Loucy (cell line): ENCODE results near the gene CLDN6.

Source experiments
- H2AFZ ChIP-seq: fragments of 200-600 bp; sonication (generic); 2 replicates; pipeline ENCODE4 v1.6.0; 2016; ENCODE audit warnings: antibody characterized with exemption, mild to moderate bottlenecking, low read length, moderate library complexity
- H3F3A ChIP-seq: fragments of 200-600 bp; 2 replicates; pipeline ENCODE4 v1.6.0; 2016; ENCODE audit warnings: antibody characterized with exemption, low read depth, mild to moderate bottlenecking
- H3K27me3 ChIP-seq: fragments of 200-600 bp; sonication (generic); 2 replicates; pipeline ENCODE4 v1.6.1; 2014; ENCODE audit warnings: low read length, mild to moderate bottlenecking; ENCODE audit not compliant: insufficient read depth, poor library complexity, severe bottlenecking
- H3K36me3 ChIP-seq: fragments of 200-600 bp; sonication (generic); 2 replicates; pipeline ENCODE4 v1.6.1; 2016; ENCODE audit warnings: low read length; ENCODE audit not compliant: insufficient read depth
- H3K4me1 ChIP-seq: fragments of 200-600 bp; sonication (generic); 2 replicates; pipeline ENCODE4 v1.5.1; 2014; ENCODE audit warnings: low read length, mild to moderate bottlenecking; ENCODE audit not compliant: insufficient read depth, poor library complexity, severe bottlenecking
- H3K4me2 ChIP-seq: fragments of 200-600 bp; sonication (generic); 2 replicates; pipeline ENCODE4 v1.6.0; 2014; ENCODE audit warnings: antibody characterized with exemption, low read length, low read depth, mild to moderate bottlenecking; ENCODE audit not compliant: poor library complexity, severe bottlenecking
- H3K4me3 ChIP-seq: fragments of 200-600 bp; sonication (generic); 2 replicates; pipeline ENCODE4 v1.5.1; 2014; ENCODE audit warnings: low read length, mild to moderate bottlenecking, mixed read lengths; ENCODE audit not compliant: poor library complexity, severe bottlenecking
- H3K79me2 ChIP-seq: fragments of 200-600 bp; sonication (generic); 2 replicates; pipeline ENCODE4 v1.6.1; 2014; ENCODE audit warnings: low read length; ENCODE audit not compliant: insufficient read depth
- H3K9ac ChIP-seq: fragments of 200-600 bp; sonication (generic); 2 replicates; pipeline ENCODE4 v1.6.0; 2014; ENCODE audit warnings: mild to moderate bottlenecking, low read depth, low read length, moderate library complexity; ENCODE audit not compliant: poor library complexity, severe bottlenecking
- H3K9me2 ChIP-seq: fragments of 200-600 bp; sonication (generic); replicated peaks from 2 replicates; pipeline ENCODE4 v1.6.1; 2016; ENCODE audit warnings: low read depth, low read length, mixed read lengths
- H3K9me3 ChIP-seq: fragments of 200-600 bp; sonication (generic); 2 replicates; pipeline ENCODE4 v1.6.1; 2014; ENCODE audit warnings: mild to moderate bottlenecking, antibody characterized with exemption, low read length, low read depth; ENCODE audit not compliant: insufficient read depth
- H4K20me1 ChIP-seq: fragments of 200-600 bp; sonication (generic); 2 replicates; pipeline ENCODE4 v1.6.0; 2014; ENCODE audit warnings: antibody characterized with exemption, low read length, mild to moderate bottlenecking; ENCODE audit not compliant: insufficient read depth, poor library complexity, severe bottlenecking
- CTCF ChIP-seq: fragments of 200-600 bp; sonication (generic); conservative IDR thresholded peaks from 2 replicates; pipeline ENCODE4 v1.5.1; 2014; ENCODE audit warnings: mild to moderate bottlenecking, antibody characterized with exemption, low read length
- EZH2phosphoT487 ChIP-seq: fragments of 200-600 bp; IDR thresholded peaks from 2 replicates; pipeline ENCODE4 v1.6.1; 2018; ENCODE audit warnings: antibody characterized with exemption, mild to moderate bottlenecking, moderate library complexity, borderline replicate concordance

CLDN6 gene

DNA sequence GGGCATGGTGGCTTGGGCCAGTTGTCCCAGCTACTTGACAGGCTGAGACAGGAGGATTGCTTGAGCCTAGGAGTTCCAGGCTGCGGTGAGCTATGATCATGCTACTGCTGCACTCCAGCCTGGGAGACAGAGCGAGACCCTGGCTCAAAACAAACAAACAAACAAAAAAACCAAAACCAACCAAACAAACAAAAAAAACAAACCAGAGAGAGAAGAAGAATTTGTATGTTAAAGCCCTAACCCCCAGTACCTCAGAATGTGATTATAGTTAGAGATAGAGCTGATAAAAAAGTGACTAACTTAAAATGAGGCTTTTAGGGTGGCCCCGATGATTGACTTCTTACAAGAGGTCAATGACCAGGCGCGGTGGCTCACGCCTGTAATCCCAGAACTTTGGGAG, 26.7 kb upstream of the CLDN6 start:
- no peak overlapping the region for H3K4me2 ChIP-seq

GRCh38 chr16:3042376-3042775, 24.4 kb upstream of the CLDN6 start:
- no peak overlapping the region for H3K4me2 ChIP-seq
- H3K9ac ChIP-seq = no peak overlapping the region
- TF ChIP-seq CTCF (no peak), EZH2phosphoT487 (no peak)
- no peaks in the 10 kb centered on the region for H3K9me2 ChIP-seq
- no peak overlapping the region for H3K4me3 ChIP-seq
- H3K9me3 ChIP-seq = no peaks in the 10 kb centered on the region
- H3K4me1 ChIP-seq = no peaks in the 10 kb centered on the region
- H3K36me3 ChIP-seq = no peaks in the 10 kb centered on the region
- H3F3A ChIP-seq = no peaks in the 10 kb centered on the region
- no peak overlapping the region for H2AFZ ChIP-seq
- H3K79me2 ChIP-seq = no peaks in the 10 kb centered on the region
- no peaks in the 10 kb centered on the region for H4K20me1 ChIP-seq
- no peaks in the 10 kb centered on the region for H3K27me3 ChIP-seq

More for the DNA sequence above, 26.7 kb upstream of the CLDN6 start:
- no peak for TF ChIP-seq EZH2phosphoT487
- no peak for TF ChIP-seq CTCF
- Histone ChIP-seq H3K9me3 (no peaks in the 10 kb centered on the region), H3K9me2 (no peaks in the 10 kb centered on the region), H4K20me1 (no peaks in the 10 kb centered on the region), H3K27me3 (no peaks in the 10 kb centered on the region), H3K36me3 (no peaks in the 10 kb centered on the region), H3K4me1 (no peaks in the 10 kb centered on the region), H3K4me3 (no peak overlapping the region), H3K9ac (no peak overlapping the region), H3F3A (no peaks in the 10 kb centered on the region), H3K79me2 (no peaks in the 10 kb centered on the region), H2AFZ (no peak overlapping the region)

- H3K27me3 ChIP-seq = no peaks in the 10 kb centered on the region
Measured at GRCh38 chr16:3038896-3039295, 20.9 kb upstream of the CLDN6 start.

More at GRCh38 chr16:3038896-3039295, 20.9 kb upstream of the CLDN6 start:
- no peaks in the 10 kb centered on the region for H4K20me1 ChIP-seq
- no peaks in the 10 kb centered on the region for H3K79me2 ChIP-seq
- TF ChIP-seq CTCF = no peak
- no peak for TF ChIP-seq EZH2phosphoT487
- H3K4me2 ChIP-seq = no peak overlapping the region
- no peaks in the 10 kb centered on the region for H3K36me3 ChIP-seq
- no peak overlapping the region for H3K9ac ChIP-seq
- no peaks in the 10 kb centered on the region for H3K9me2 ChIP-seq
- no peaks in the 10 kb centered on the region for H3F3A ChIP-seq
- H3K9me3 ChIP-seq = no peaks in the 10 kb centered on the region
- no peak overlapping the region for H3K4me3 ChIP-seq
- no peak overlapping the region for H2AFZ ChIP-seq
- no peaks in the 10 kb centered on the region for H3K4me1 ChIP-seq
